K562 (cell line): Measurements from ENCODE around the gene SRPK1. TPM values are rescaled to one million over a fixed set of nuclear protein-coding genes. Genes with fewer than 3 reads are reported as not detected.

Source experiments
- ATAC-seq: fragments of 200-7000 bp; cut with Tn5 transposase; 3 replicates; pipeline ENCODE4 v1.9.1; 2020; ENCODE audit warnings: moderate library complexity
- BruUV-seq: library from RNA; stranded (reverse); fragments of 400-500 nt; replicated peaks from 2 replicates; lab custom pipeline; 2021; lab: Mats Ljungman, UMichigan
- CTCF ChIA-PET: fragments of 300-600 bp; formaldehyde crosslinking; extraction: SDS; loops from one replicate; lab custom pipeline; 2021; ENCODE audit warnings: low intra/inter-chr PET ratio; lab: Yijun Ruan, JAX
- POLR2A ChIA-PET: fragments of 300-600, 350-650 bp; sonication (Branson Sonifier 250); formaldehyde crosslinking; extraction: SDS; loops from one replicate; lab custom pipeline; 2021; ENCODE audit warnings: antibody characterized with exemption, inconsistent platforms; lab: Yijun Ruan, JAX
- DNase-seq, 4 experiments: peaks; one replicate each; pipeline versions ENCODE4 v3.0.0 to v3.0.0-alpha.2; 2011 to 2018; ENCODE audit warnings: low spot score in 3 of 4, mixed read lengths in 3 of 4; ENCODE audit errors: extremely low read depth in 1 of 4
- FAIRE-seq: peaks from 2 replicates; lab custom pipeline; 2011; peaks lifted over from hg19 to GRCh38; lab: Jason Lieb, UNC
- H2AFZ ChIP-seq: 2 replicates; pipeline ENCODE4 v1.6.0; 2011; ENCODE audit warnings: low read depth, low read length, control low read depth, inconsistent platforms
- H3K27ac ChIP-seq: fragments of 200-600 bp; 3 replicates; pipeline ENCODE4 v1.8.0; 2011; ENCODE audit warnings: low read depth, mild to moderate bottlenecking, control low read depth, inconsistent platforms, low read length, moderate library complexity, mixed read lengths; ENCODE audit errors: extremely low read depth
- H3K27me3 ChIP-seq, 2 experiments: fragments of 300-600 bp in 1 of 2; 2 replicates in 1 of 2; 3 replicates in 1 of 2; pipeline versions ENCODE4 v1.6.0 to v1.8.0; 2011; ENCODE audit warnings: inconsistent platforms in 2 of 2, low read length in 2 of 2, mild to moderate bottlenecking in 1 of 2, mixed read lengths in 1 of 2, moderate library complexity in 1 of 2; ENCODE audit not compliant: control insufficient read depth in 2 of 2, insufficient read depth in 2 of 2
- H3K36me3 ChIP-seq: fragments of 300-600 bp; 3 replicates; pipeline ENCODE4 v1.8.0; 2011; ENCODE audit warnings: mild to moderate bottlenecking, low read length, inconsistent platforms; ENCODE audit not compliant: control insufficient read depth, insufficient read depth
- H3K4me1 ChIP-seq, 2 experiments: fragments of 200-600 bp in 1 of 2; replicated peaks in 1 of 2; 2 replicates in 1 of 2; 3 replicates in 1 of 2; pipeline versions ENCODE4 v1.5.1 to v1.8.0; 2011; ENCODE audit warnings: inconsistent platforms in 2 of 2, low read length in 2 of 2, mild to moderate bottlenecking in 1 of 2, mixed read lengths in 1 of 2, moderate library complexity in 1 of 2; ENCODE audit not compliant: control insufficient read depth in 2 of 2, insufficient read depth in 2 of 2
- H3K4me2 ChIP-seq: 2 replicates; pipeline ENCODE4 v1.6.1; 2011; ENCODE audit warnings: low read length, control low read depth, inconsistent platforms, mixed read lengths; ENCODE audit not compliant: insufficient read depth
- H3K4me3 ChIP-seq: fragments of 200-600 bp; sonication (generic), shearing (Covaris generic); 2 replicates; pipeline ENCODE4 v1.5.1; 2016; ENCODE audit warnings: control low read depth, inconsistent platforms
- H3K79me2 ChIP-seq: fragments of 200-600 bp; 3 replicates; pipeline ENCODE4 v1.8.0; 2011; ENCODE audit warnings: low read length, inconsistent platforms; ENCODE audit not compliant: control insufficient read depth, insufficient read depth
- H3K9ac ChIP-seq, 2 experiments: 2 replicates each; pipeline versions ENCODE4 v1.6.0 to v1.6.1; 2011; ENCODE audit warnings: low read depth in 2 of 2, low read length in 2 of 2, control low read depth in 1 of 2, inconsistent platforms in 1 of 2, mild to moderate bottlenecking in 1 of 2, mixed read lengths in 1 of 2; ENCODE audit not compliant: insufficient read depth in 1 of 2
- H3K9me1 ChIP-seq: one replicate; pipeline ENCODE4 v1.6.0; 2011; ENCODE audit warnings: inconsistent platforms, mild to moderate bottlenecking, low read length, moderate library complexity; ENCODE audit not compliant: control insufficient read depth, insufficient read depth
- H3K9me3 ChIP-seq: replicated peaks from 2 replicates; pipeline ENCODE4 v1.5.1; 2011; ENCODE audit warnings: low read depth, low read length, inconsistent platforms; ENCODE audit not compliant: control insufficient read depth, insufficient read depth
- H4K20me1 ChIP-seq: replicated peaks from 2 replicates; pipeline ENCODE4 v1.6.1; 2011; ENCODE audit warnings: low read length, inconsistent platforms, mixed read lengths; ENCODE audit not compliant: control insufficient read depth, insufficient read depth
- ZC3H4 ChIP-seq: sonication (generic); formaldehyde crosslinking; IDR thresholded peaks from 2 replicates; pipeline ENCODE4 v1.9.0; 2021; ENCODE audit warnings: missing genetic modification reagents, borderline replicate concordance
- ZKSCAN1 ChIP-seq: fragments of 150-350 bp; IDR thresholded peaks from 2 replicates; pipeline ENCODE4 v1.6.1; 2016; ENCODE audit warnings: low read depth, low read length
- ZZZ3 ChIP-seq: fragments of 450-650 bp; IDR thresholded peaks from 2 replicates; pipeline ENCODE4 v1.6.1; 2016; ENCODE audit warnings: antibody characterized with exemption, mild to moderate bottlenecking, moderate library complexity
- WGBS: fragments of 100-300 bp; shearing (Covaris generic); methylation state at CpG from one replicate; pipeline ENCODE4 v1.1.6; 2016; ENCODE audit warnings: low coverage, mixed read lengths; ENCODE audit not compliant: insufficient coverage; ENCODE audit errors: missing lambda C conversion rate; 5-methylcytosine and 5-hydroxymethylcytosine counted together
- in situ Hi-C: fragments of 300-500 bp; cut with MboI; formaldehyde crosslinking; loops from 4 replicates; pipeline ENCODE4 v1.15.0; 2018; ENCODE audit warnings: inconsistent platforms, mixed read lengths
- intact Hi-C: fragments of 100-400 bp; cut with micrococcal nuclease; formaldehyde crosslinking; loops from 2 replicates; pipeline ENCODE4 v1.14.2; 2022
- polyA plus RNA-seq, 8 experiments: library from polyadenylated mRNA; depleted of rRNA in 4 of 8; stranded (reverse) in 5 of 8; unstranded in 3 of 8; fragments of >200 nt; fragmentation: Nextera tagmentation in 2 of 8; fragmentation: Illumina TruSeq in 1 of 8; extraction: Ambion mirVana in 2 of 8; extraction: Trizol in 1 of 8; gene quantifications; 2 replicates each; pipeline versions ENCODE4 v1.2.1 to v1.2.3, GENCODE V29; 2011 to 2014; ENCODE audit warnings: inconsistent platforms in 1 of 8, missing spikeins in 1 of 8
- total RNA-seq, 7 experiments: library from RNA; depleted of rRNA in 6 of 7; stranded (reverse); fragments of >200 nt in 6 of 7; fragmentation: Illumina TruSeq in 2 of 7; extraction: Trizol in 2 of 7; gene quantifications; 2 replicates each; pipeline versions ENCODE4 v1.2.1 to v1.2.3, GENCODE V29; 2011 to 2021; ENCODE audit warnings: low replicate concordance in 1 of 7
- TF ChIP-seq, protein P1 (sequence below): fragments of 250-450 bp; sonication (Bioruptor Pico); IDR thresholded peaks from 2 replicates; pipeline ENCODE4 v1.5.1; 2021; ENCODE audit warnings: mild to moderate bottlenecking

SRPK1 gene
- total and polyA plus RNA-seq, 9 of the 15 experiments (the other 6 are each of a cell fraction or from before 2014, with no cell fraction given) = 99.6 to 185 (median 159) TPM

DNA sequence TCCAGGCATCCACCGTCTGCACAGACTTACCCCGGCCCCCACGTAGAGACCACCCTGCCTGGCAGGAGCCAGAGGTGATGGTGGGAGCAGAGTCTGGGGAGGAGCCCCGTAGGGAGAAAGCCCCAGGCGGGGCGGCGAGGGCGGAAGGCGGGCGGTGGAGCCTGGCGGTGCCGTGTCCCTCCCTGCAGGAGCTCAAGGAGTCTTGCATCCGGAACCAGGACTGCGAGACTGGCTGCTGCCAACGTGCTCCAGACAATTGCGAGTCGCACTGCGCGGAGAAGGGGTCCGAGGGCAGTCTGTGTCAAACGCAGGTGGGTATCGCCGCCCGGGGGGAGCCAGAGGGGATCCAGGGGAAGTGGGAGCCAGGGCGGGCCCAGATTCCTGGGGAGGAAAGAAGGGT lies 134.1 kb downstream of the SRPK1 start (continued):
- TF ChIP-seq, protein P1, sequence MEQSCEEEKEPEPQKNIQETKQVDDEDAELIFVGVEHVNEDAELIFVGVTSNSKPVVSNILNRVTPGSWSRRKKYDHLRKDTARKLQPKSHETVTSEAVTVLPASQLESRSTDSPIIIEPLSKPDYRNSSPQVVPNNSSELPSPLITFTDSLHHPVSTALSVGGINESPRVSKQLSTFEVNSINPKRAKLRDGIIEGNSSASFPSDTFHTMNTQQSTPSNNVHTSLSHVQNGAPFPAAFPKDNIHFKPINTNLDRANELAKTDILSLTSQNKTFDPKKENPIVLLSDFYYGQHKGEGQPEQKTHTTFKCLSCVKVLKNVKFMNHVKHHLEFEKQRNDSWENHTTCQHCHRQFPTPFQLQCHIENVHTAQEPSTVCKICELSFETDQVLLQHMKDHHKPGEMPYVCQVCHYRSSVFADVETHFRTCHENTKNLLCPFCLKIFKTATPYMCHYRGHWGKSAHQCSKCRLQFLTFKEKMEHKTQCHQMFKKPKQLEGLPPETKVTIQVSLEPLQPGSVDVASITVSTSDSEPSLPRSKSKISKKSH (CRISPR knock-in tag) = no peak
- 0 out of 2 replicates have a peak, but pooled peaks have one; percentile 17 for TF ChIP-seq ZC3H4

DNA sequence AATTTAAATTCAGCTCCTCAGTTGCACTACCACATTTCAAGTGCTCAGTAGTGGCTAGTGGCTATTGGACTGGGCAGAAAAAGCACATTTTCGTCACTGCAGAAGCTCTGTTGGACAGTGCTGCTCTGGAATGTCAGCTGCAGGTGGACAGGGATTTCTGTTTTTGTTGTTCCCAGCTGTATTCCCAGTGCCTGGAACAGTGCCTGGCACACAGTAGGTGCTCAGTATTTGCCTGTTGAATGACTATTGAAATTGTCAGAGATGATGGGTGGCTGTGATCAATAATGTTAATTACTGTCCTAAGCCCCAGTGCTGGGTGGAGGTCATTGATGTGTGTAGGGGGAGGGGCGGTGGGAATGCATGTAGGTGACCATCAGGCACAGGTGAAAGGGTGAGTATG lies 134.6 kb downstream of the SRPK1 start:
- H3K79me2 ChIP-seq = no peaks in the 10 kb centered on the region
- no peaks in the 10 kb centered on the region for H3K9me1 ChIP-seq
- TF ChIP-seq ZZZ3 = no peak
- TF ChIP-seq ZKSCAN1 = peak; percentile 76; the same call in 1 of the 2 replicates
- TF ChIP-seq, all 486 proteins: peak for 1
- Histone ChIP-seq H3K4me1 (peaks cover 0 to 6% of the 10 kb centered on the region in 2 experiments; a peak in 3 of 5 replicates), H3K4me2 (no peak overlapping the region), H3K9me3 (no peaks in the 10 kb centered on the region), H3K9ac (no peak overlapping the region), H4K20me1 (no peaks in the 10 kb centered on the region; the same call in 1 of the 2 replicates), H3K36me3 (no peaks in the 10 kb centered on the region), H2AFZ (no peak overlapping the region), H3K27me3 (peaks cover 51 to 56% of the 10 kb centered on the region in 2 experiments), H3K4me3 (no peak overlapping the region), H3K27ac (no peak overlapping the region)
- in situ Hi-C loops = no loop called here
- intact Hi-C loops = no loop called here
- FAIRE-seq = no peak
- WGBS = 0% methylated on average over 2 of the region's 2 CpGs
- ChIA-PET CTCF (no interaction called here), POLR2A (interaction anchor here (0.6 to 3.6 kb wide), 2 partner anchors 11 to 52 kb away, joined by 3 to 48 read pairs; partner anchors contain the start of gene CLPS)
- ATAC-seq = no peak
- DNase-seq = peak in 1 of 4 experiments; percentile 12
- BruUV-seq = no TSS peak
